HFF-Myc (cell line): ENCODE measurements around the gene SP110.

Source experiments
- DNase-seq: peaks from one replicate; pipeline ENCODE4 v3.0.0-alpha.2; 2011; ENCODE audit warnings: low read depth; ENCODE audit errors: extremely low read depth
- H3K4me3 ChIP-seq: replicated peaks from 2 replicates; pipeline ENCODE4 v1.5.1; 2011; ENCODE audit warnings: low read depth, mild to moderate bottlenecking, control low read depth, low read length
- TF ChIP-seq, protein P1 (sequence below): IDR thresholded peaks from 2 replicates; pipeline ENCODE4 v1.5.1; 2012; ENCODE audit warnings: mild to moderate bottlenecking, low read depth, low read length, control low read depth; ENCODE audit errors: missing control alignments

SP110 gene

DNA sequence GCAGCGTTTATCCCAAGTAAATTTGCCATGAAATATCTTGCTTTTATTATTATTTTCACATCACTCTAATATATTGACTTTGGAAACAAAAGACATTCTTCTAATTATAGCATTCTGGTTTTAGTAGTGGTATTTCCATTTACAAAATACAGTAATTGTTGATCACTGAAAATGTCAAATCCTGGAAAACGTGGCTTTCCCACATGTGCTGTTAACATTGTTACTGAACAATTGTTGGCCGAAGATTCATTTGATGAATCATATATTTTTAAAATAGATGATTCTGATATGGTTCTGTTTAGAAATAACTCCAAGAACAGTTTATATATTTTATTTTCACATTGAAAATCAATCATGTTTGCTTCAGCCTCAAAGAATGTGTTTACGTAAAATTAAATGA lies 38.7 kb upstream of the SP110 start:
- H3K4me3 ChIP-seq, result no peak overlapping the region
- TF ChIP-seq, protein P1, sequence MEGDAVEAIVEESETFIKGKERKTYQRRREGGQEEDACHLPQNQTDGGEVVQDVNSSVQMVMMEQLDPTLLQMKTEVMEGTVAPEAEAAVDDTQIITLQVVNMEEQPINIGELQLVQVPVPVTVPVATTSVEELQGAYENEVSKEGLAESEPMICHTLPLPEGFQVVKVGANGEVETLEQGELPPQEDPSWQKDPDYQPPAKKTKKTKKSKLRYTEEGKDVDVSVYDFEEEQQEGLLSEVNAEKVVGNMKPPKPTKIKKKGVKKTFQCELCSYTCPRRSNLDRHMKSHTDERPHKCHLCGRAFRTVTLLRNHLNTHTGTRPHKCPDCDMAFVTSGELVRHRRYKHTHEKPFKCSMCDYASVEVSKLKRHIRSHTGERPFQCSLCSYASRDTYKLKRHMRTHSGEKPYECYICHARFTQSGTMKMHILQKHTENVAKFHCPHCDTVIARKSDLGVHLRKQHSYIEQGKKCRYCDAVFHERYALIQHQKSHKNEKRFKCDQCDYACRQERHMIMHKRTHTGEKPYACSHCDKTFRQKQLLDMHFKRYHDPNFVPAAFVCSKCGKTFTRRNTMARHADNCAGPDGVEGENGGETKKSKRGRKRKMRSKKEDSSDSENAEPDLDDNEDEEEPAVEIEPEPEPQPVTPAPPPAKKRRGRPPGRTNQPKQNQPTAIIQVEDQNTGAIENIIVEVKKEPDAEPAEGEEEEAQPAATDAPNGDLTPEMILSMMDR, result no peak
- no peak for DNase-seq

GRCh38 chr2:230256733-230257332 lies 37.0 kb upstream of the SP110 start:
- TF ChIP-seq, protein P1, result no peak
- no peak overlapping the region for H3K4me3 ChIP-seq
- no peak for DNase-seq

DNA sequence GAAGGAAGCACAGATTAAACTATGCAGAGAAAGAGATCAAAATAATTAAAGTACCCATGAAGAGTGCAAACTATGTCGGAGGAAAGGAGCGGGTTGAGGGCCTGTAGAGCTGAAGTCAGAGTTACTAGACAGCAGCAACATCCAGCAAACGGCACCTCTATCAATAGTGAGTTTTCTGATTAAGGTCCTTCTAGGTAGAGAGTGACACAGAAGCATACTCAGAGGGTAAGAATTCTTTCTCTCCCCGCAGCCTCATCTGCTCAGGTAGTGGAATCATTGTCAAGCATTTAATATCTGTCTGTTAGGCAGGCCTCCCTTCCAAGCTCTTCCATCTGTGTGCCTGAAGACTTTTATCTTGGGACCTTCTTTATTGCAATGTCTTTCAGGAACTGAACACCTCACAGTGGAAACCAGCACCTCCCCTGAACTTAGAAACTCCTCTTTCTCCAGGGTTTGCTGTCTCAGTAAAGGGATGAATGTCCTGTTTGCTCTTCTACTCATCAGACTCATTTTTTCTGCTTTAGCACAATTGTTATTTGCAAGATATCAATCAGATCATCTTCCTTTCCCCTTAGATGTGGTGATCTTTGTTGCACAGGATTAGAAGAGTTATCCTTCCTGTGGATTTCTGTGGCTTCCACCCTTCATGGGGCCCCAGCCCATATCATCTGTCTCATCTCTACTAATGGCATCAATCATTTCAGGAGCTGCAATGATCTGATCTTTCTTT lies 34.5 kb upstream of the SP110 start:
- TF ChIP-seq, protein P1, result no peak
- no peak overlapping the region for H3K4me3 ChIP-seq
- no peak for DNase-seq

DNA sequence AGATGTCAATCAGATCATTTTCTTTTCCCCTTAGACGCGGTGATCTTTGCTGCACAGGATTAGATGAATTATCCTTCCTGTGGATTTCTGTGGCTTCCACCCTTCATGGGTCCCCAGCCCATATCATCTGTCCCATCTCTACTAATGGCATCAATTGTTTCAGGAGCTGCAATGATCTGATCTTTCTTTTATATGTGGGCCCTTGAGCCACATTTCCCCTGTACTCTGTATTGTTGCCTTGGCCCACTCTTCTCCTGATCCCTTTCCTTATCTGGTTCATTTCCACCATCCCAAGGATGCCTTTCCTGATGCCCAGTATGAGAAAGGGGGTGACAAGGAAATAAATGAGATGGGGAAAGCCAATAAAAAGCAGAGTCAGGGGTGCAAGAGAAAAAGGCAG lies 30.4 kb upstream of the SP110 start:
- TF ChIP-seq, protein P1, result no peak
- H3K4me3 ChIP-seq, result no peak overlapping the region
- no peak for DNase-seq

GRCh38 chr2:230246206-230246605 lies 26.4 kb upstream of the SP110 start:
- H3K4me3 ChIP-seq, result no peak overlapping the region
- TF ChIP-seq, protein P1, result no peak
- no peak for DNase-seq

DNA sequence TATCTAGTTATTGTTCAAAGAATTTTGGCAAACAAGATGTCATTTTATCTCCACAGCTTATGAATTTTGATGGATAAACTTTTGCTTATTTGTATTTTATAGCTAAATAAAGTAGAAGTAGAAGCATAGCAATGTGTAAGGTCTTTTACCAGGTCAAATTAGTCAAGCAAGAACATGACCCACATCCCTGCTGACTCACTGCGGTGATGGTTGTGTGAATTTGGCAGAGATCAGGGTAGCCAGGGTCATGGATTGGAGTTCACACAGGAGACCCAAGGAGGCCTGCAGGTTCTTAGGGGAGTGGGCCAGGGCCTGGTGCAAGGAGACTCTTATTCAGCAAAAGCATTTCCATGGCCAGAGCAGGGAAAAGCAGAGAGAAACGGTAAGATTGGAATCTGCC lies 24.4 kb upstream of the SP110 start:
- TF ChIP-seq, protein P1, result no peak
- DNase-seq, result no peak
- no peak overlapping the region for H3K4me3 ChIP-seq
